ENCODE data around the gene ATXN1.

DNA sequence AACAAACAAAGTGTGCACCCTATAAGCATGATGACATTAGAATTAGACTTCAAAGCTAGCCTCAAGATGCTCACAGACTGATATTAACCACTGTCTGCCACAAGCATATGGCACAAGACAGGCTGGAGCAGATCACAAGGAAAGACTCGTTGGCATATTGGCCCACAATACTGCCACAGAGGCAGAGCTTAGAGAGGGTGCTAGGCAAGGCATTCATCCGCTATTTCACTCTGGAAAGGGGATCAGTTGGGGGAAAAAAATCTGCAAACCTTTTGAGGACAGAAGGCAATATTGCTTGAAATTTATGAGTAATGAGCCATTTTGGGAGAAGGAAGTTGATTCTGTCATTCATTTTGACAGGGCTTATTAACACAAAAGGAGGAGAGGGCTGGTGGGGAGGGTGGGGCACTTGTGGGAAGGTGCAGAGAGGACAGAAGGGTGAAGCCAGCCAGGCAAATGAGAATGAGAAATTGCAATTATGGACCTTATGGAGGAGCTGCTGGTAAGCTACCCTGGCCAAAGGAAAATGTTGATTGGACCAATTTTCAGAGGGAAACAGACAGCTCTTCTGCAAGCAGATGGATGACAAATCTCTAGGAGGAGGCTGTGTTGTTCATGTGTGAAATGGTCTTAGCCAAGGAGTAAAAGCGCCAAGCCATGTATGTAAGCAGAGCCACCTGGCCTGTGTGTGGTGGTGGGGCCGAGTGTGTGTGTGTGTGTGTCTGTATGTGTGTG is 335.2 kb downstream of the ATXN1 start:
- TF ChIP-seq, protein P1, sequence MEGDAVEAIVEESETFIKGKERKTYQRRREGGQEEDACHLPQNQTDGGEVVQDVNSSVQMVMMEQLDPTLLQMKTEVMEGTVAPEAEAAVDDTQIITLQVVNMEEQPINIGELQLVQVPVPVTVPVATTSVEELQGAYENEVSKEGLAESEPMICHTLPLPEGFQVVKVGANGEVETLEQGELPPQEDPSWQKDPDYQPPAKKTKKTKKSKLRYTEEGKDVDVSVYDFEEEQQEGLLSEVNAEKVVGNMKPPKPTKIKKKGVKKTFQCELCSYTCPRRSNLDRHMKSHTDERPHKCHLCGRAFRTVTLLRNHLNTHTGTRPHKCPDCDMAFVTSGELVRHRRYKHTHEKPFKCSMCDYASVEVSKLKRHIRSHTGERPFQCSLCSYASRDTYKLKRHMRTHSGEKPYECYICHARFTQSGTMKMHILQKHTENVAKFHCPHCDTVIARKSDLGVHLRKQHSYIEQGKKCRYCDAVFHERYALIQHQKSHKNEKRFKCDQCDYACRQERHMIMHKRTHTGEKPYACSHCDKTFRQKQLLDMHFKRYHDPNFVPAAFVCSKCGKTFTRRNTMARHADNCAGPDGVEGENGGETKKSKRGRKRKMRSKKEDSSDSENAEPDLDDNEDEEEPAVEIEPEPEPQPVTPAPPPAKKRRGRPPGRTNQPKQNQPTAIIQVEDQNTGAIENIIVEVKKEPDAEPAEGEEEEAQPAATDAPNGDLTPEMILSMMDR (conservative IDR thresholded peaks at IDR 0.05; ENCODE audit: low read depth in 2 of 2) = no peak
- TF ChIP-seq POLR2AphosphoS5 (IDR thresholded peaks at IDR 0.05; ENCODE audit: low read depth) (no peak), EZH2 (IDR thresholded peaks at IDR 0.05; ENCODE audit: low read depth, unreplicated experiment) (no peak), CREB1 (CRISPR knock-in tag; IDR thresholded peaks at IDR 0.05; ENCODE audit: low read depth) (no peak), EZH2phosphoT487 (IDR thresholded peaks at IDR 0.05; ENCODE audit: unreplicated experiment) (no peak), ZNF114 (CRISPR knock-in tag; IDR thresholded peaks at IDR 0.05) (no peak), JUNB (IDR thresholded peaks at IDR 0.05; ENCODE audit: unreplicated experiment) (no peak), NANOG (IDR thresholded peaks at IDR 0.05; ENCODE audit: borderline replicate concordance) (no peak), ZNF331 (CRISPR knock-in tag; IDR thresholded peaks at IDR 0.05; ENCODE audit: low read depth) (no peak)
- TF ChIP-seq, protein P2, sequence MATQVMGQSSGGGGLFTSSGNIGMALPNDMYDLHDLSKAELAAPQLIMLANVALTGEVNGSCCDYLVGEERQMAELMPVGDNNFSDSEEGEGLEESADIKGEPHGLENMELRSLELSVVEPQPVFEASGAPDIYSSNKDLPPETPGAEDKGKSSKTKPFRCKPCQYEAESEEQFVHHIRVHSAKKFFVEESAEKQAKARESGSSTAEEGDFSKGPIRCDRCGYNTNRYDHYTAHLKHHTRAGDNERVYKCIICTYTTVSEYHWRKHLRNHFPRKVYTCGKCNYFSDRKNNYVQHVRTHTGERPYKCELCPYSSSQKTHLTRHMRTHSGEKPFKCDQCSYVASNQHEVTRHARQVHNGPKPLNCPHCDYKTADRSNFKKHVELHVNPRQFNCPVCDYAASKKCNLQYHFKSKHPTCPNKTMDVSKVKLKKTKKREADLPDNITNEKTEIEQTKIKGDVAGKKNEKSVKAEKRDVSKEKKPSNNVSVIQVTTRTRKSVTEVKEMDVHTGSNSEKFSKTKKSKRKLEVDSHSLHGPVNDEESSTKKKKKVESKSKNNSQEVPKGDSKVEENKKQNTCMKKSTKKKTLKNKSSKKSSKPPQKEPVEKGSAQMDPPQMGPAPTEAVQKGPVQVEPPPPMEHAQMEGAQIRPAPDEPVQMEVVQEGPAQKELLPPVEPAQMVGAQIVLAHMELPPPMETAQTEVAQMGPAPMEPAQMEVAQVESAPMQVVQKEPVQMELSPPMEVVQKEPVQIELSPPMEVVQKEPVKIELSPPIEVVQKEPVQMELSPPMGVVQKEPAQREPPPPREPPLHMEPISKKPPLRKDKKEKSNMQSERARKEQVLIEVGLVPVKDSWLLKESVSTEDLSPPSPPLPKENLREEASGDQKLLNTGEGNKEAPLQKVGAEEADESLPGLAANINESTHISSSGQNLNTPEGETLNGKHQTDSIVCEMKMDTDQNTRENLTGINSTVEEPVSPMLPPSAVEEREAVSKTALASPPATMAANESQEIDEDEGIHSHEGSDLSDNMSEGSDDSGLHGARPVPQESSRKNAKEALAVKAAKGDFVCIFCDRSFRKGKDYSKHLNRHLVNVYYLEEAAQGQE (IDR thresholded peaks at IDR 0.05; ENCODE audit: unreplicated experiment) = no peak
- TF ChIP-seq, protein P3, sequence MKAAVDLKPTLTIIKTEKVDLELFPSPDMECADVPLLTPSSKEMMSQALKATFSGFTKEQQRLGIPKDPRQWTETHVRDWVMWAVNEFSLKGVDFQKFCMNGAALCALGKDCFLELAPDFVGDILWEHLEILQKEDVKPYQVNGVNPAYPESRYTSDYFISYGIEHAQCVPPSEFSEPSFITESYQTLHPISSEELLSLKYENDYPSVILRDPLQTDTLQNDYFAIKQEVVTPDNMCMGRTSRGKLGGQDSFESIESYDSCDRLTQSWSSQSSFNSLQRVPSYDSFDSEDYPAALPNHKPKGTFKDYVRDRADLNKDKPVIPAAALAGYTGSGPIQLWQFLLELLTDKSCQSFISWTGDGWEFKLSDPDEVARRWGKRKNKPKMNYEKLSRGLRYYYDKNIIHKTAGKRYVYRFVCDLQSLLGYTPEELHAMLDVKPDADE (IDR thresholded peaks at IDR 0.05) = no peak

Data from GM23338 (cell line).